HG03378 (cell line): ENCODE data around the gene SLC13A3.

Experiments
- ATAC-seq: cut with Tn5 transposase; IDR thresholded peaks from one replicate; pipeline ENCODE4 v1.9.1; 2021; ENCODE audit warnings: mild to moderate bottlenecking, moderate library complexity; ENCODE audit not compliant: unreplicated experiment

SLC13A3 gene

GRCh38 chr20:46651091-46651962 lies at the start of gene SLC13A3:
Gene SLC13A3 (minus strand): TSS chr20:46651459. CDS start chr20:46651421, 38 bp downstream.
- no peak for ATAC-seq

- ATAC-seq: no peak
These were observed 49.8 kb upstream of the SLC13A3 start for GRCh38 chr20:46701057-46701456.

GRCh38 chr20:46700481-46700880 lies 49.2 kb upstream of the SLC13A3 start:
- no peak for ATAC-seq

- no peak for ATAC-seq
These were observed 48.5 kb upstream of the SLC13A3 start for GRCh38 chr20:46699651-46700359.

GRCh38 chr20:46698788-46699187 lies 47.5 kb upstream of the SLC13A3 start:
- no peak for ATAC-seq

- ATAC-seq: no peak
These were observed 45.6 kb upstream of the SLC13A3 start for GRCh38 chr20:46696791-46697279.

- no peak for ATAC-seq
These were observed 44.6 kb upstream of the SLC13A3 start for GRCh38 chr20:46695892-46696291.

GRCh38 chr20:46694484-46694883 lies 43.2 kb upstream of the SLC13A3 start:
- no peak for ATAC-seq

GRCh38 chr20:46691196-46691595 lies 39.9 kb upstream of the SLC13A3 start:
- ATAC-seq: no peak

GRCh38 chr20:46690219-46691106 lies 39.2 kb upstream of the SLC13A3 start:
- no peak for ATAC-seq

- no peak for ATAC-seq
These were observed 38.5 kb upstream of the SLC13A3 start for GRCh38 chr20:46689754-46690085.

- peak; percentile 93 for ATAC-seq
These were observed 38.0 kb upstream of the SLC13A3 start, which contains the start of gene TP53RK for GRCh38 chr20:46689082-46689753. Gene TP53RK (minus strand): TSS chr20:46689444. CDS start chr20:46689414, 30 bp downstream.

GRCh38 chr20:46688151-46689081 lies 37.2 kb upstream of the SLC13A3 start:
- no peak for ATAC-seq

GRCh38 chr20:46683939-46684750 lies 32.9 kb upstream of the SLC13A3 start:
- ATAC-seq: no peak

- ATAC-seq: no peak
These were observed 32.3 kb upstream of the SLC13A3 start for GRCh38 chr20:46683668-46683938.

- no peak for ATAC-seq
These were observed 31.9 kb upstream of the SLC13A3 start for GRCh38 chr20:46683011-46683667.

- ATAC-seq: no peak
These were observed 31.0 kb upstream of the SLC13A3 start for GRCh38 chr20:46682063-46682821.
